ENCODE measurements around the gene CNOT2. TPM values are rescaled to one million over a fixed set of nuclear protein-coding genes. Genes with fewer than 3 reads are reported as not detected.
A peak's percentile ranks its signal among the peaks of the same experiment; 100 is the strongest.

CNOT2 gene
- total RNA-seq, 2 donors from 2014 or later: 94.8 to 111 TPM

- ATAC-seq (ENCODE audit: insufficient number of reproducible peaks, low FRiP score, low read depth) (no peak), DNase-seq (ENCODE audit: low spot score) (no peak)
- Histone ChIP-seq H3K9me3 (no peaks in the 10 kb centered on the region), H3K4me3 (no peak overlapping the region), H3K27ac (no peak overlapping the region), H3K36me3 (no peaks in the 10 kb centered on the region), H3K4me1 (ENCODE audit: control insufficient read depth in 1 of 2, low read depth in 2 of 2) (peaks cover 3 to 7% of the 10 kb centered on the region in 2 donors), H3K27me3 (replicated peaks; ENCODE audit: insufficient read depth) (no peaks in the 10 kb centered on the region)
- no peak for TF ChIP-seq CTCF (IDR thresholded peaks at IDR 0.05)
Measured at GRCh38 chr12:70236990-70237389, 6.2 kb upstream of the CNOT2 start.

- ATAC-seq (ENCODE audit: insufficient number of reproducible peaks, low FRiP score, low read depth) (no peak), DNase-seq (ENCODE audit: low spot score) (no peak)
- no peaks in the 10 kb centered on the region for H3K36me3 ChIP-seq
- peaks cover 14 to 26% of the 10 kb centered on the region in 2 donors for H3K4me1 ChIP-seq (ENCODE audit: control insufficient read depth in 1 of 2, low read depth in 2 of 2)
- H3K9me3 ChIP-seq: no peaks in the 10 kb centered on the region
- H3K27me3 ChIP-seq (replicated peaks; ENCODE audit: insufficient read depth): no peaks in the 10 kb centered on the region
- no peak overlapping the region for H3K4me3 ChIP-seq
- TF ChIP-seq CTCF (IDR thresholded peaks at IDR 0.05): no peak
- H3K27ac ChIP-seq: no peak overlapping the region
Measured at GRCh38 chr12:70240673-70241072, 2.6 kb upstream of the CNOT2 start.

GRCh38 chr12:70241845-70242244 is 1.4 kb upstream of the CNOT2 start:
- ATAC-seq (ENCODE audit: insufficient number of reproducible peaks, low FRiP score, low read depth) (no peak), DNase-seq (ENCODE audit: low spot score) (no peak)
- no peak overlapping the region for H3K27ac ChIP-seq
- peak overlapping the region; percentile 93 for H3K4me3 ChIP-seq
- no peaks in the 10 kb centered on the region for H3K27me3 ChIP-seq (replicated peaks; ENCODE audit: insufficient read depth)
- TF ChIP-seq CTCF (IDR thresholded peaks at IDR 0.05): no peak
- H3K9me3 ChIP-seq: no peaks in the 10 kb centered on the region
- H3K4me1 ChIP-seq (ENCODE audit: control insufficient read depth in 1 of 2, low read depth in 2 of 2): peaks cover 21 to 38% of the 10 kb centered on the region in 2 donors
- H3K36me3 ChIP-seq: no peaks in the 10 kb centered on the region

- Histone ChIP-seq H3K4me1 (ENCODE audit: control insufficient read depth in 1 of 2, low read depth in 2 of 2) (peaks cover 38 to 57% of the 10 kb centered on the region in 2 donors), H3K27me3 (replicated peaks; ENCODE audit: insufficient read depth) (no peaks in the 10 kb centered on the region), H3K36me3 (no peaks in the 10 kb centered on the region), H3K4me3 (peak overlapping the region; percentile 93), H3K9me3 (no peaks in the 10 kb centered on the region), H3K27ac (peak overlapping the region; percentile 88 to 96)
- TF ChIP-seq CTCF (IDR thresholded peaks at IDR 0.05): no peak
- ATAC-seq (ENCODE audit: insufficient number of reproducible peaks, low FRiP score, low read depth) (peak; percentile 69), DNase-seq (ENCODE audit: low spot score) (no peak)
Measured at GRCh38 chr12:70243510-70244371, 508 bp downstream of the CNOT2 start.

- peak overlapping the region; percentile 93 for H3K4me3 ChIP-seq
- peak overlapping the region; percentile 88 to 96 for H3K27ac ChIP-seq
- peaks cover 40 to 60% of the 10 kb centered on the region in 2 donors for H3K4me1 ChIP-seq (ENCODE audit: control insufficient read depth in 1 of 2, low read depth in 2 of 2)
- no peaks in the 10 kb centered on the region for H3K36me3 ChIP-seq
- no peak for ATAC-seq (ENCODE audit: insufficient number of reproducible peaks, low FRiP score, low read depth)
- no peaks in the 10 kb centered on the region for H3K9me3 ChIP-seq
- no peak for DNase-seq (ENCODE audit: low spot score)
- TF ChIP-seq CTCF (IDR thresholded peaks at IDR 0.05): no peak
- H3K27me3 ChIP-seq (replicated peaks; ENCODE audit: insufficient read depth): no peaks in the 10 kb centered on the region
Measured at GRCh38 chr12:70244409-70244808, 1.2 kb downstream of the CNOT2 start.

Measured in thoracic aorta (tissue), 2 donors.